HepG2 (cell line): ENCODE results near the gene DLG4. TPM values are rescaled to one million over a fixed set of nuclear protein-coding genes. Genes with fewer than 3 reads are reported as not detected.
A peak's percentile ranks its signal among the peaks of the same experiment; 100 is the strongest.

Experiments used
- ARID3A ChIP-seq: IDR thresholded peaks from 2 replicates; pipeline ENCODE4 v1.6.1; 2012; ENCODE audit warnings: low read depth, low read length, improper control_type of control experiment
- CENPBD1 ChIP-seq: sonication (generic); formaldehyde crosslinking; IDR thresholded peaks from 2 replicates; pipeline ENCODE4 v1.8.0; 2022; ENCODE audit warnings: missing genetic modification reagents, low read depth, mild to moderate bottlenecking, borderline replicate concordance
- KDM1A ChIP-seq: IDR thresholded peaks from 2 replicates; pipeline ENCODE4 v1.6.1; 2016; ENCODE audit warnings: missing compliant biosample characterization
- MIER2 ChIP-seq: IDR thresholded peaks from 2 replicates; pipeline ENCODE4 v1.6.1; 2016; ENCODE audit warnings: missing biosample characterization, missing genetic modification reagents
- MXD4 ChIP-seq: IDR thresholded peaks from 2 replicates; pipeline ENCODE4 v1.6.1; 2016; ENCODE audit warnings: mild to moderate bottlenecking, missing biosample characterization, missing genetic modification reagents
- NFIC ChIP-seq: IDR thresholded peaks from 2 replicates; pipeline ENCODE4 v1.6.1; 2012; ENCODE audit warnings: mild to moderate bottlenecking, low read length, inconsistent platforms
- NPAS2 ChIP-seq: sonication (generic); formaldehyde crosslinking; IDR thresholded peaks from 2 replicates; pipeline ENCODE4 v1.8.0; 2022; ENCODE audit warnings: mild to moderate bottlenecking, missing genetic modification reagents, borderline replicate concordance
- PATZ1 ChIP-seq: sonication (generic); formaldehyde crosslinking; IDR thresholded peaks from 2 replicates; pipeline ENCODE4 v1.4.0; 2020; ENCODE audit warnings: missing genetic modification reagents
- RELA ChIP-seq: sonication (generic); formaldehyde crosslinking; IDR thresholded peaks from 2 replicates; pipeline ENCODE4 v1.4.0; 2020; ENCODE audit warnings: missing genetic modification reagents
- REPIN1 ChIP-seq: sonication (generic); formaldehyde crosslinking; IDR thresholded peaks from 2 replicates; pipeline ENCODE4 v1.8.0; 2022; ENCODE audit warnings: missing genetic modification reagents, low read depth, mild to moderate bottlenecking, borderline replicate concordance
- SNAI1 ChIP-seq: sonication (generic); formaldehyde crosslinking; IDR thresholded peaks from 2 replicates; pipeline ENCODE4 v1.5.0; 2020; ENCODE audit warnings: mild to moderate bottlenecking, missing genetic modification reagents, borderline replicate concordance
- SRSF9 ChIP-seq: fragments of 200-400 bp; formaldehyde crosslinking; IDR thresholded peaks from 2 replicates; pipeline ENCODE4 v1.6.1; 2018; ENCODE audit warnings: borderline replicate concordance, mild to moderate bottlenecking, low read depth, low read length; ENCODE audit not compliant: insufficient read depth, poor library complexity, severe bottlenecking
- YEATS4 ChIP-seq: sonication (generic); formaldehyde crosslinking; IDR thresholded peaks from 2 replicates; pipeline ENCODE4 v1.4.0; 2020; ENCODE audit warnings: missing genetic modification reagents, borderline replicate concordance
- ZBTB2 ChIP-seq: sonication (generic); formaldehyde crosslinking; IDR thresholded peaks from 2 replicates; pipeline ENCODE4 v1.8.0; 2022; ENCODE audit warnings: low read depth, missing genetic modification reagents
- ZNF274 ChIP-seq: sonication (generic); formaldehyde crosslinking; IDR thresholded peaks from 2 replicates; pipeline ENCODE4 v1.5.1; 2020; ENCODE audit warnings: mild to moderate bottlenecking, missing genetic modification reagents
- ZNF280B ChIP-seq: sonication (generic); formaldehyde crosslinking; IDR thresholded peaks from 2 replicates; pipeline ENCODE4 v1.5.0; 2020; ENCODE audit warnings: missing genetic modification reagents, mild to moderate bottlenecking, borderline replicate concordance
- ZNF282 ChIP-seq: fragments of 450-650 bp; IDR thresholded peaks from 2 replicates; pipeline ENCODE4 v1.6.1; 2018; ENCODE audit not compliant: partially characterized antibody
- ZNF550 ChIP-seq: sonication (generic); formaldehyde crosslinking; IDR thresholded peaks from 2 replicates; pipeline ENCODE4 v1.4.0; 2020; ENCODE audit warnings: mild to moderate bottlenecking, missing genetic modification reagents, borderline replicate concordance
- ZNF597 ChIP-seq: sonication (generic); formaldehyde crosslinking; IDR thresholded peaks from 2 replicates; pipeline ENCODE4 v1.5.0; 2020; ENCODE audit warnings: missing genetic modification reagents
- ZNF773 ChIP-seq: sonication (generic); formaldehyde crosslinking; IDR thresholded peaks from 2 replicates; pipeline ENCODE4 v1.4.0; 2020; ENCODE audit warnings: missing genetic modification reagents, borderline replicate concordance
- polyA plus RNA-seq, 8 experiments: library from polyadenylated mRNA; depleted of rRNA in 3 of 8; stranded (reverse) in 7 of 8; unstranded in 1 of 8; fragments of >200 nt; fragmentation: Illumina TruSeq in 4 of 8; extraction: Trizol in 4 of 8; gene quantifications; 2 replicates each; pipeline versions ENCODE4 v1.2.1 to v1.2.3, GENCODE V29; 2011 to 2016; ENCODE audit warnings: low read depth in 4 of 8, missing spikeins in 1 of 8, mixed read lengths in 1 of 8; ENCODE audit not compliant: insufficient read depth in 1 of 8
- total RNA-seq, 5 experiments: library from RNA; depleted of rRNA; stranded (reverse); fragments of >200 nt; fragmentation: Illumina TruSeq; extraction: Trizol; gene quantifications; 2 replicates each; pipeline ENCODE4 v1.2.3, GENCODE V29; 2016; ENCODE audit warnings: low read depth in 1 of 5

DLG4 gene
- total and polyA plus RNA-seq, 2 of the 13 experiments (the other 11 are each of a cell fraction or from before 2014, with no cell fraction given) = 0.71 to 4.3 TPM

GRCh38 chr17:7237761-7238419, 18.3 kb upstream of the DLG4 start (continued):
- TF ChIP-seq SNAI1 (CRISPR knock-in tag) (no peak), PATZ1 (CRISPR knock-in tag) (peak; percentile 88), ZNF550 (CRISPR knock-in tag) (no peak), NPAS2 (CRISPR knock-in tag) (no peak), RELA (no peak), ARID3A (no peak), CENPBD1 (CRISPR knock-in tag) (no peak), ZNF282 (no peak), MIER2 (CRISPR knock-in tag) (no peak), ZBTB2 (CRISPR knock-in tag) (no peak), SRSF9 (no peak), ZNF274 (CRISPR knock-in tag) (no peak), ZNF597 (CRISPR knock-in tag) (no peak), ZNF773 (CRISPR knock-in tag) (no peak), YEATS4 (CRISPR knock-in tag) (no peak; the same call in 1 of the 2 replicates), KDM1A (no peak), ZNF280B (0 out of 2 replicates have a peak, but pooled peaks have one; percentile 19), NFIC (no peak), REPIN1 (CRISPR knock-in tag) (no peak), MXD4 (CRISPR knock-in tag) (no peak)
